Tibial artery (tissue), 4 donors: Measurements from ENCODE around the gene MEGF10.
A peak's percentile ranks its signal among the peaks of the same experiment; 100 is the strongest.
"Not testable (repeated sequence)": the region's sequence is repeated elsewhere in the genome, so short reads cannot be mapped to it uniquely, and the experiment has no call there.

Source experiments
- DNase-seq, 2 donors: peaks; one replicate each; pipeline ENCODE4 v3.0.0-alpha.2; 2019
- H3K27ac ChIP-seq, 2 donors: fragments of 200-600 bp; sonication (generic) in 1 of 2; 1 replicate in 1 of 2; 2 replicates in 1 of 2; pipeline ENCODE4 v1.5.1; 2018 to 2019; ENCODE audit warnings: mild to moderate bottlenecking in 1 of 2
- H3K27me3 ChIP-seq, 2 donors: fragments of 200-600 bp; sonication (generic) in 1 of 2; one replicate each; pipeline versions ENCODE4 v1.5.1 to v1.6.0; 2016 to 2019
- H3K36me3 ChIP-seq, 3 donors: fragments of 200-600 bp; sonication (generic) in 2 of 3; one replicate each; pipeline ENCODE4 v1.5.1; 2016 to 2019; ENCODE audit warnings: mild to moderate bottlenecking in 2 of 3
- H3K4me1 ChIP-seq, 4 donors: fragments of 200-600 bp; sonication (generic) in 2 of 4; 1 replicate in 3 of 4; 2 replicates in 1 of 4; pipeline ENCODE4 v1.5.1; 2016 to 2019
- H3K4me3 ChIP-seq, 2 donors: fragments of 200-600 bp; sonication (generic) in 1 of 2; 1 replicate in 1 of 2; 2 replicates in 1 of 2; pipeline ENCODE4 v1.5.1; 2018 to 2019; ENCODE audit warnings: mild to moderate bottlenecking in 2 of 2
- H3K9me3 ChIP-seq, 3 donors: fragments of 200-600 bp; sonication (generic) in 1 of 3; one replicate each; pipeline ENCODE4 v1.5.1; 2016 to 2019
- CTCF ChIP-seq, 2 experiments: fragments of 200-600 bp in 1 of 2; fragments of 450-650 bp in 1 of 2; IDR thresholded peaks; one replicate each; pipeline ENCODE4 v1.5.1; 2017 to 2019; ENCODE audit warnings: antibody characterized with exemption in 2 of 2, mild to moderate bottlenecking in 1 of 2, moderate library complexity in 1 of 2
- intact Hi-C: fragments of 100-400 bp; cut with DNase I; formaldehyde crosslinking; loops from one replicate; pipeline ENCODE4 v1.15.0; 2023; ENCODE audit warnings: low total_unique reads

The MEGF10 gene

GRCh38 chr5:127290019-127290945, at the start of gene MEGF10:
Gene MEGF10 (plus strand): TSS chr5:127290796. CDS start chr5:127331309, 40,513 bp downstream.
- peak within 1 kb of the TSS; percentile 27 to 42 for H3K4me3 ChIP-seq
- peaks cover 0 to 21% of the 10 kb centered on the region in 2 donors for H3K27me3 ChIP-seq
- H3K36me3 ChIP-seq = no peaks in the 10 kb centered on the region
- peaks cover 0 to 14% (median 0%) of the 10 kb centered on the region in 3 donors for H3K9me3 ChIP-seq
- TF ChIP-seq CTCF (IDR thresholded peaks at IDR 0.05) = peak; percentile 28 to 41
- intact Hi-C loops = no loop called here
- H3K27ac ChIP-seq = no peak within 1 kb of the TSS
- peaks cover 0 to 9% (median 4%) of the 10 kb centered on the region in 4 donors for H3K4me1 ChIP-seq
- DNase-seq = no peak

- no peak overlapping the region for H3K27ac ChIP-seq
- peaks cover 0 to 5% (median 0%) of the 10 kb centered on the region in 3 donors for H3K9me3 ChIP-seq
- H3K4me1 ChIP-seq = no peaks in the 10 kb centered on the region
- no peak for DNase-seq
- no peak for TF ChIP-seq CTCF (IDR thresholded peaks at IDR 0.05)
- H3K4me3 ChIP-seq = no peak overlapping the region
- intact Hi-C loops = no loop called here
- no peaks in the 10 kb centered on the region for H3K36me3 ChIP-seq
- H3K27me3 ChIP-seq = no peaks in the 10 kb centered on the region
Observed at GRCh38 chr5:127243011-127243410, 47.6 kb upstream of the MEGF10 start.

- intact Hi-C loops = no loop called here
- no peak for TF ChIP-seq CTCF (IDR thresholded peaks at IDR 0.05)
- H3K4me1 ChIP-seq = no peaks in the 10 kb centered on the region
- DNase-seq = no peak
- H3K27ac ChIP-seq = no peak overlapping the region
- no peak overlapping the region for H3K4me3 ChIP-seq
- no peaks in the 10 kb centered on the region for H3K36me3 ChIP-seq
- H3K27me3 ChIP-seq = no peaks in the 10 kb centered on the region
- peaks cover 0 to 19% (median 0%) of the 10 kb centered on the region in 3 donors for H3K9me3 ChIP-seq
Observed at GRCh38 chr5:127254729-127255284, 35.8 kb upstream of the MEGF10 start.

- Histone ChIP-seq H3K27ac (no peak overlapping the region), H3K36me3 (no peaks in the 10 kb centered on the region), H3K4me3 (no peak overlapping the region), H3K4me1 (no peaks in the 10 kb centered on the region), H3K27me3 (no peaks in the 10 kb centered on the region), H3K9me3 (peaks cover 0 to 19% (median 0%) of the 10 kb centered on the region in 3 donors)
- intact Hi-C loops = no loop called here
- TF ChIP-seq CTCF (IDR thresholded peaks at IDR 0.05) = no peak
- DNase-seq = no peak
Observed at GRCh38 chr5:127256886-127257597, 33.6 kb upstream of the MEGF10 start.

- DNase-seq = no peak
- TF ChIP-seq CTCF (IDR thresholded peaks at IDR 0.05) = no peak
- intact Hi-C loops = no loop called here
- Histone ChIP-seq H3K9me3 (peaks cover 0 to 4% (median 0%) of the 10 kb centered on the region in 3 donors), H3K36me3 (no peaks in the 10 kb centered on the region), H3K4me1 (no peaks in the 10 kb centered on the region), H3K27ac (no peak overlapping the region), H3K27me3 (no peaks in the 10 kb centered on the region), H3K4me3 (no peak overlapping the region)
Observed at GRCh38 chr5:127260686-127261085, 29.9 kb upstream of the MEGF10 start.

- H3K9me3 ChIP-seq, H3K27ac ChIP-seq, DNase-seq, H3K4me1 ChIP-seq, H3K27me3 ChIP-seq, H3K36me3 ChIP-seq, intact Hi-C loops, H3K4me3 ChIP-seq: not testable (repeated sequence)
Observed at GRCh38 chr5:127265473-127265872, 25.1 kb upstream of the MEGF10 start.

GRCh38 chr5:127268342-127268741, 22.3 kb upstream of the MEGF10 start:
- H3K27me3 ChIP-seq, H3K36me3 ChIP-seq, H3K27ac ChIP-seq, H3K4me1 ChIP-seq, intact Hi-C loops, H3K9me3 ChIP-seq, H3K4me3 ChIP-seq, DNase-seq: not testable (repeated sequence)

- H3K36me3 ChIP-seq, intact Hi-C loops, H3K9me3 ChIP-seq, H3K4me1 ChIP-seq, H3K4me3 ChIP-seq, H3K27ac ChIP-seq, DNase-seq, H3K27me3 ChIP-seq: not testable (repeated sequence)
Observed at GRCh38 chr5:127270713-127271112, 19.9 kb upstream of the MEGF10 start.
